ELF-1 (cell line): Measurements from ENCODE around the gene CDH23.

Experiments
- DNase-seq: peaks from one replicate; pipeline ENCODE4 v3.0.0-alpha.2; 2016; ENCODE audit warnings: low read depth, low spot score

The CDH23 gene

DNA sequence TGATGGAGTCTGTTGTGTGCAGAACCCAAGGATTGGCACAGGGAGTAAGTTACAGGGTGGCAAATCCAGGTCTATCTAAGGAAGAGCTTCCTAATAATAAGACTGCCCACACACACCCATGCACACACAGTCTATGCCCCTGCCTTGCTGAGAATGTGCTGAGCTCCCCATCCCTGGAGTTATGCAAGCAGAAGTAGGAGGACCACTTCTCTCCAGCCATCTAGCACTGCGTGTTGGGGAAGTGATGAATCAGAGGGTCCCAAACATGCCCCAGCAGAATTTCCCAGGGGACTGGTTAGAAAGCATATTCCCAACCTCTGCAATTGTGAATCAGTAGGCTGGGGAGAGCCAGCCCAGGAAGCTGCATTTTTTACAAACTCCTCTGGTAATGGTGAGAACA, 117.2 kb downstream of the CDH23 start:
- no peak for DNase-seq

GRCh38 chr10:71515531-71516172, 118.9 kb downstream of the CDH23 start:
- no peak for DNase-seq

DNA sequence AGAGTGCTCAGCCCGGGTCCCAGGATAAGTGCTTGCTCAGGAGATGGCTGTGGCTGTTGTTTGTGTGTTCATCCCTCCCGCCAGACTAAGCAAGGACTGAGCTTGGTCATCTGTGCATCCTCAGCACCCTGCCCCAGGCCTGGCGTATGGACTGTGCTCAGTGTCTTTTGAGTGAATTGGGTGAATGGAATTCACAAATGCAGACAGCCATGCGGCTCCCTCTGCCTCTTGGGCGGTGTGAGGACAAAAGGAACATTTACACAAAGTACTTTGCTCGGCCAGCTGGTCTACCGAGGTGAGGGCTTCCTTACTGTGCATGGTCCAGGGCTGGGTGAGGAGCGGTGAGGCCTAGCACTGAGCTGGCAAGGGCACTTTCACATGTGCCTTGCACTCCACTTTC, 120.2 kb downstream of the CDH23 start:
- peak; percentile 36 for DNase-seq

- no peak for DNase-seq
Observed at GRCh38 chr10:71517298-71518169, 120.8 kb downstream of the CDH23 start.

GRCh38 chr10:71520042-71520441, 123.3 kb downstream of the CDH23 start:
- DNase-seq = no peak

DNA sequence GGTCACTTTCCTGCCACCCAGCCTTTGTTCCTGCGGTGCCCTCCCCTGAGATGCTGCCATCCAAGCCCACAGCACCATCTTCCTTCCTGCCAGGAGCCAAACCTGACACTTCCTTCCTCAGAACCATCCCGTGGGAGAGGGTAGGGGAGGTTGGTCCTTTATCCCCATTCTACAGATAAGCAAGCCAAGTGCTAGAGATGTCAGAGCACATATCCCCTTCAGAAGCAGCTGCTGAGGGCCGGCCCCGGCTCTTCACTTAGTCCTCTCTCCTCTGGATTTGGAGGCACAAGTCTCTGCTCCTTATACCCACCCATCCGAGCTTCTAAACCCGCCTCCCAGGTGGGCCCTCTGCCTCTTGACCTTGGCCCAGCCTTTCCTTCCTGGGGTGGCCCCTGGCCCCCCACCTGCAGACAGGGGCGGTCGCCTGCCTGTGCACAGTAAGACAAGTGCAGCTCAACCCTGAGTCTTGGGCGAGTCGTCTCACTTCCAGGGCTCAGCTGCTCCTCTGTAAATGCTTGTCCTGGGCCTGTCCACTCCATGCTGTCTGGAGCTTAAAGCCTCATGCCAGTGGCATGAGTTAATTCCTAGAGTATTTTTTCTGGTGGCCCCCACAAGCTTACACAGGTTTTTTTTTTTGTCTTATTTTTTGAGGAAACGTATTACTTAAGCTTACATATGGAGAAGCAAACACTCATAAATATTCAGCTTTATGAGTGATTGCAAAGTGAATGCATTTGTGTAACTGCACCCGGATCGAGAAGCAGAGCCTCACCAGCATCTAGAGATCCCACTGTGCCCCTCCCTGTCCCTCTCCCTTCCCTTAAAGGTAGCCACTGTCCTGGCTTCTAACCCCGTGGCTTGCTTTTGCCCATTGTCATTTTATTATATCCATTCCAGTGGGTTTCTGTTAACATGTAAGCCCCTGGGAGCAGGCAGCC, 125.1 kb downstream of the CDH23 start:
- DNase-seq = no peak

DNA sequence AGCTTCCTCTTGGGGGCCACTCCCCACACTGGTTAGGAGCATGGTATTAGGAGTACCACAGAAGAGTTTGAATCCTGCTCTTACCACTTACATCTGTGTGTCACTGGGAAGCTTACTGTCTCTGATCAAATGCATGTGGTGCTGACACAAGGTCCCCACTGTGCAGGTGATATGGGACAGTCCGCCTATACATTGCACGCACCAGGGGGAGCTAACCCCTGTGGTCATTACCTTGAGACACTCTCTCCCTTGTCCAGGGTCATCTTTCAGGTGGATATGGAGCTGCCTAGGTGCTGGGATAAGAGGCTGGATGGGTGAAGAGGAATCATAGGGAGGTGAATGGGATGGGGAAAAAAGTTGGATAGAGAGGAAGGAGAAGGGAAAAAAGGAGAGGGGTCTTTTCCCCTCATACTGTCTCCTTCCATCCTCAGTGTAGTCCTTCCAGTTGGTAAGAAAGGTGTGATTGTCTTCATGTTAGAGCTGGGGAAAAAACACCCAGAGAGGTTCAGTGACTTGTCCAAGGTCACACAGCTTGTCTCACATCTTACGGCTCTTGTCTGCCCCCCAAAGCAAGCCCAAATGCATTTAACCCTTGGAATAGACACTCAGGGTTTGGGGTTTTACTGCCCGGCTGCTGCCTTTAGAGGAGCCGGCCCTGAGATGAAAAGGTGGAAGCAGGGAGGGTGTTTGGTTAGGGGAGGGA, 125.9 kb downstream of the CDH23 start:
- DNase-seq = peak; percentile 43

GRCh38 chr10:71523756-71524155, 127.0 kb downstream of the CDH23 start:
- DNase-seq = no peak

- DNase-seq = no peak
Observed at GRCh38 chr10:71525092-71525491, 128.4 kb downstream of the CDH23 start.

- no peak for DNase-seq
Observed at GRCh38 chr10:71525721-71526120, 129.0 kb downstream of the CDH23 start.

DNA sequence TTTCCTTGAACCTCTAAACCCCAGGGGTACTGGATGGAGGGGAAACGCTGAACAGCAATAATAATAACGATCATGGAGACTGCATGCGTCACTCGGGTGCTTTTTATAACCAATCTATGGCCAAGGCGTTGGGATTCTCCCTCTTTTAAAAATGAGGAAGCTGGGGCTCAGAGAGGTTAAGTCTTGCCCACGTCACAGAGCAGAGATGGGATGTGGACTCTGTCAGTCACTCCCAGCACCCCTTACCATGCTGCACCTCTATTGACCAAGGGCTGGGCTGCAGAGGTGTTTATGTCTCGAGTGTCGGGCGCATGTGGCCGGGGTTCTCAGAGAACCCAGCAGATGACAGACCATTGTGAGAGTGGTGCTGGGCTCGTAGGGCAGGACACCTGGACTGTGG, 129.9 kb downstream of the CDH23 start:
- DNase-seq = no peak

DNA sequence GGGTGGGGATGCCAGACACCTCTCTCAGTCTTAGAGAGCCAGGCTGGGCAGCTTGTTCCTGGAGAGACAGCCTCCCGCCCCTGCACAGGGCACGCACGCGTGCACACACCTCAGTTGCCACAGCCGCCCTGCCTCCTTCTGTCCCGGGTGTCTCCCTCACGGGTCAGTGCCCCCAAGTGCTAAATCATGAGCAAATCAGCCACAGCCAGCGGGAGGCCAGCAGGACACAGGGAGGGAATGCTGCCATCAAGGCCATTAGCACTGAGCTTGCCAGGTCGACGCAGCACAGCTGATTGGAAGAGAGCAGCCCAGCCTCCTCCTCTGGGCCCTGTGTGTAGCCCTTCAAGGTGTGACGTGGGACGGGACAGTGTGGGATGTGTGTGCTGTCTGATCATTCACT, 130.4 kb downstream of the CDH23 start:
- no peak for DNase-seq

- DNase-seq = peak; percentile 61
Observed at GRCh38 chr10:71528371-71529206, 131.9 kb downstream of the CDH23 start.

- DNase-seq = no peak
Observed at GRCh38 chr10:71529207-71529827, 132.6 kb downstream of the CDH23 start.

DNA sequence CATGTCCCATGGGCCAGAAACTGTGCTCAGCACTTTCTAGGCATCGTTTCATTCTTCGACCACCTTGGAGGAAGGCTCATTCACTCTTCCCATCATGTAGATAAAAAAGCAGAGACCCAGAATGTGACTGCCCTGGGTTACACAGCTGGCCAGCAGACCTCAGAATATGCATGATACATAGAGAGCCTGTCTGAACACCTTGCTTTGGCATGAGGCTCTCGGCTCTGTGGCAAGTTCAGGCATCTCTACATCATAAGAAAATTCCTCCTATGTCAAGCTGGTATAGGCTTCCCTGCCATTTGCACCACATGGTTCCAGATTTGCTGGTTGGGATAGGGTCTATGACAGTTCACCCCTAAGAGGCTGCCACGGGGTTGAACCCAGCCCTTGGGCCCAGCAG, 134.1 kb downstream of the CDH23 start:
- no peak for DNase-seq

DNA sequence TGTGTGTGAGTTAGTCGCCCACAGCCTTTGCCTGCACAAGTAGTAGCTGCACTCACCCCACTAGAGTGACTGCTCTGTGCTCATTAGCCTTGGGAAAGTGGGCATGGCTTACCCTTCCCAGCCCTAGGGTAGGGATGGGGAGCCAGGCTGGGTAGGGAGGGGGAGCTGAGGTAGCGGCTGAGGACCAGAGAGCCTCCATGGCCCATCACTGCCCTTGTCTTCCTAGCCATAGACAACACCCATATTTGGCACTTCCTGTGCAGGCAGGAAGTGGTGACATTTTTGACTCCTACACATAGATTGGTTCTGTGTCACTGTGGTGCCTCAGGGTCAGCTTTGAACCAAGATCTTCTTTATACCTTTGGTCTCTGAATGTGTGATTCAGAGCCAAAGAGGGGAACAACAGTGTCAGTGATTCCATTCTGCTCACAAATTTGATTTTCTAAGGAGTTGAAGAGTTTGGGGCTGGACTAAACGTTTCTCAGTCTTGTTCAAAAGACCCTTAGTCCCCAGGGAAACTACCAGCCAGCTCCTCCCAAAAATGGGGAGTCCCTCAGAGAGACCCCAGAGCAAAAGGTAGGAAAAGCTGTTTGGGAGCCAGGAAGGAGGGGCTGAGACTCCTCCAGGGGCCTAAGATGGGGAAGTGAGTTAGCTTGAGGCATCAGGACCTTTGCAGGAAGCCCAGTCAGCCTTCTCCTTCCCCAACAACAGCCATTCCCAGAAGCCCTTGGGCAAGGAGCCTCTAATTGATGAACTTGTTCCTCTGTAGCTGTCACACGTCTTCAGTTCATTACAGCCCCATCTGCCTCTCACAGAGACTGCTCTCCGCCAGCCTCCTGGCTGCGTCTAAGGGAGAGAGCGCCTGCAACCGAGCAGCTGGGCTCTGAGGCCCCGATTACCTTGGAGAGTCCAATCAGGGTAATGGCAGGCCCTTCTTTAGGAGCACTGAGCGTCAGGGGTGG, 135.0 kb downstream of the CDH23 start:
- DNase-seq = peak; percentile 57

- no peak for DNase-seq
Observed at GRCh38 chr10:71532878-71533277, 136.2 kb downstream of the CDH23 start.

- DNase-seq = no peak
Observed at GRCh38 chr10:71533936-71534335, 137.2 kb downstream of the CDH23 start.
